GM06990 (cell line): ENCODE measurements around the gene LHFPL6.

Experiments
- DNase-seq: peaks from one replicate; pipeline ENCODE4 v3.0.0-alpha.2; 2011; ENCODE audit not compliant: insufficient read length; ENCODE audit errors: extremely low read depth
- H3K27me3 ChIP-seq: replicated peaks from 2 replicates; pipeline ENCODE4 v1.6.0; 2011; ENCODE audit warnings: low read length; ENCODE audit not compliant: control insufficient read depth, insufficient read depth
- H3K36me3 ChIP-seq: 2 replicates; pipeline ENCODE4 v1.5.1; 2011; ENCODE audit warnings: low read length; ENCODE audit not compliant: control insufficient read depth, insufficient read depth
- H3K4me3 ChIP-seq: replicated peaks from 2 replicates; pipeline ENCODE4 v1.5.1; 2011; ENCODE audit warnings: low read depth, mild to moderate bottlenecking, control low read depth, low read length
- CTCF ChIP-seq: IDR thresholded peaks from 2 replicates; pipeline ENCODE4 v1.5.1; 2011; ENCODE audit warnings: low read length, control low read depth, mild to moderate bottlenecking, inconsistent platforms; ENCODE audit not compliant: insufficient read depth, poor library complexity, severe bottlenecking

Gene LHFPL6

GRCh38 chr13:39353988-39354387 lies 249.0 kb downstream of the LHFPL6 start:
- Histone ChIP-seq H3K36me3 (no peaks in the 10 kb centered on the region), H3K27me3 (no peaks in the 10 kb centered on the region; the same call in 1 of the 2 replicates), H3K4me3 (no peak overlapping the region)
- DNase-seq: no peak
- TF ChIP-seq CTCF: no peak

GRCh38 chr13:39350461-39350881 lies 252.5 kb downstream of the LHFPL6 start:
- Histone ChIP-seq H3K4me3 (no peak overlapping the region), H3K36me3 (no peaks in the 10 kb centered on the region), H3K27me3 (no peaks in the 10 kb centered on the region; the same call in 1 of the 2 replicates)
- TF ChIP-seq CTCF: no peak
- no peak for DNase-seq

- H3K36me3 ChIP-seq: no peaks in the 10 kb centered on the region
- no peak for DNase-seq
- H3K27me3 ChIP-seq: no peaks in the 10 kb centered on the region; the same call in 1 of the 2 replicates
- no peak overlapping the region for H3K4me3 ChIP-seq
- no peak for TF ChIP-seq CTCF
These were observed 253.5 kb downstream of the LHFPL6 start for GRCh38 chr13:39349391-39349960.

- DNase-seq: no peak
- TF ChIP-seq CTCF: no peak
- no peaks in the 10 kb centered on the region for H3K36me3 ChIP-seq
- H3K27me3 ChIP-seq: no peaks in the 10 kb centered on the region; the same call in 1 of the 2 replicates
- H3K4me3 ChIP-seq: no peak overlapping the region
These were observed 254.8 kb downstream of the LHFPL6 start for GRCh38 chr13:39347926-39348901.

- H3K36me3 ChIP-seq: no peaks in the 10 kb centered on the region
- no peak overlapping the region for H3K4me3 ChIP-seq
- DNase-seq: no peak
- TF ChIP-seq CTCF: no peak
- no peaks in the 10 kb centered on the region for H3K27me3 ChIP-seq
These were observed 257.0 kb downstream of the LHFPL6 start for GRCh38 chr13:39345982-39346381.
